Astrocyte of the cerebellum (primary cell): ENCODE measurements around the gene NALCN.

Experiments
- DNase-seq: peaks from one replicate; pipeline ENCODE4 v3.0.0-alpha.2; 2011; ENCODE audit warnings: low read depth
- H3K4me3 ChIP-seq: 2 replicates; pipeline ENCODE4 v1.5.1; 2011; ENCODE audit warnings: mild to moderate bottlenecking, low read depth, low read length, moderate library complexity
- CTCF ChIP-seq: IDR thresholded peaks from 2 replicates; pipeline ENCODE4 v1.5.1; 2012; ENCODE audit warnings: low read length, low read depth, moderate library complexity, mild to moderate bottlenecking; ENCODE audit errors: missing control alignments
- in situ Hi-C: cut with HindIII; loops from 2 replicates; pipeline ENCODE4 v1.10.0; 2017; ENCODE audit warnings: low sequenced_read_pairs

Gene NALCN

GRCh38 chr13:101017123-101017872 is 399.0 kb downstream of the NALCN start:
- DNase-seq = no peak
- TF ChIP-seq CTCF = no peak
- in situ Hi-C loops = no loop called here
- no peak overlapping the region for H3K4me3 ChIP-seq

- H3K4me3 ChIP-seq = no peak overlapping the region
- no peak for DNase-seq
- in situ Hi-C loops = no loop called here
- no peak for TF ChIP-seq CTCF
Observed at GRCh38 chr13:101016475-101016874, 399.8 kb downstream of the NALCN start.

GRCh38 chr13:101013245-101013644 is 403.1 kb downstream of the NALCN start:
- DNase-seq = no peak
- in situ Hi-C loops = no loop called here
- H3K4me3 ChIP-seq = no peak overlapping the region
- no peak for TF ChIP-seq CTCF

GRCh38 chr13:101010100-101010499 is 406.2 kb downstream of the NALCN start:
- in situ Hi-C loops = no loop called here
- no peak for DNase-seq
- H3K4me3 ChIP-seq = no peak overlapping the region
- no peak for TF ChIP-seq CTCF

GRCh38 chr13:101007245-101007644 is 409.1 kb downstream of the NALCN start:
- no peak for TF ChIP-seq CTCF
- in situ Hi-C loops = no loop called here

More at GRCh38 chr13:101007245-101007644, 409.1 kb downstream of the NALCN start:
- no peak overlapping the region for H3K4me3 ChIP-seq
- DNase-seq = no peak
